Measurements from ENCODE around the gene FOSB.

The FOSB gene

DNA sequence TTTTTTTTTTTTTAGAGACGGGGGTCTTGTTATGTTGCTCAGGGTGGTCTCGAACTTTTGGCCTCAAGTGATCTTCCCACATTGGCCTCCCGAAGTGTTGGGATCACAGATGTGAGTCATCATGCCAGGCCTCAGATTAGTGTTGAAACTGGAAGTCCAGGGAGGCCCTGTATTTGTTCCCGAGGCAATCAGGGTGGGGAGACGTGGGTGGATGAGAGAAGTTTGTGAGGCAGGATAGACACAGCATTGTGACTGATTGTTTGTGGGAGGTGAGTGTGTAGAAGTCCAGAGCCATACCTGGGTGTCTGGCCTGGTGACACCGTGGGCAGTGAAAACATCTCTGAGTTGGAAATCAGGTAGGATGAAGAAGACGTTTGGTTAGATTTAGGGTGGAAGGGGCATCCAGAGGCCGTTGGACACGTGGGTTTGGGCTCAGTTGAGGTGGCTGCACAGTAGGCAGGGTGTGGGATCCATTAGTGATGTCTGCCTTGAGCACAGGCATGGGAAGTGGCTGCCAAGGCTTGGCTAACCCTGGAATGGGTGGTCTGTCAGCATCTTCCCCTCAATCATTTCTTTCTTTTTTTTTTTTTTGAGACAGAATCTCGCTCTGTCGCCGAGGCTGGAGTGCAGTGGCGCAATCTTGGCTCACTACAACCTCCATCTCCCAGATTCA lies 16.6 kb downstream of the FOSB start:
- no peak for DNase-seq (ENCODE audit: low read depth in 2 of 2)

DNA sequence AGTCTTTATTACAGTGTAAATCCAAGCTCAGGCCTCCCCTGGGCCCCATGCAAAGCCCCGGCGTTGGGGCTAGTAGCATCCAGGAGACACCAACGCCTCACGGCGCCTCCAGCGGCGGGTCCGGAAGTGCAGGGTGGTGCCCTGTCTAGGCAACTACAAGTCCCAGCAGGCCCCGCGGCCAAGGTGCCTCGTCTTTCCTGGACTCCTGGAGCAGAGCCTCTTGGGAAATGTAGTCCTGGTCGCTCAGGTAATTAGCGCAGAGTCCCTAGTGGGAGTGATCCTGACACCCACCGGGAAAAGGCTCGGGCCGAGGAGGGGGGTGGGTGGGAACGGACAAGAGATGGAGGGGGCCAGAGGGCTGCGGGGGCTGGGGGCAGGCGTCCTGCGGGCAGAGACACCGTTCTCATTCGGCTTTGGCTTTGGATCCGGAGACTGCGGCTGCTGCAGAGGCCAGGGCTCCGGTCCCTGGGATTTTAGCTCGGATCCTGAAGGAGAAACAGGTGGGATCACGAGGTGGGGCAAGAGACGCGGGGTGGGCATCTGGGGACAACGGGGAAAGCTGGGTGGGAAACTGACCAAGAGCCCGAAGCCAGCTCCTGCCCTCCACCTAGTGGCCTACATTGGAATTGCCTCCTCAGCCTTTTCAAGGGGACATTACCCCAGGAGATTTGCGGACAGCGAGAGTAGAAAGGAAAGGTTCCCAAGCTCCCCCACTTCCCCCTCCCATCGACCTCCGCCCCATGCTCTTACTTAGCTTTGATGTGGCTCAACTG lies 17.7 kb downstream of the FOSB start:
- DNase-seq (ENCODE audit: low read depth in 2 of 2) = peak; percentile 92 to 96

DNA sequence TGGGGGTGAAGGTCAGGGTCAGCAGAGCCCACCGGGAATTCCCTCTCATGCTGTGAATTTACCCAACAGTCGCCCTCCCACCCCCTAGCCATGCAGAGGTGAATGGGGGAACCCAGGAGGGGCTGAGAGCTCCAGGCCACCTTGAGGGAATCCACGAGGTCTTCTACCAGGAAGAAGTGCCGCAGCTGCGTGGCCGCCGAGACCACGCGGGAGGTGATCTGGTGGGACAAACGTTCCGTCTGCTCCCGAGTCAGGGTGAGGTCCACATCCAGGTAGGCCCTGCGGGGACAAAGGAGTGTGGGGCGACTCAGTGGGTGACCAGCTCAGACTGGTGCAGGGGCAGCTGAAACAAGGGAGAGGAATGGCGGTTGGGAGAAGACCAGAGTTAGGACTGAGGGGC lies 20.9 kb downstream of the FOSB start:
- DNase-seq (ENCODE audit: low read depth in 2 of 2) = no peak

DNA sequence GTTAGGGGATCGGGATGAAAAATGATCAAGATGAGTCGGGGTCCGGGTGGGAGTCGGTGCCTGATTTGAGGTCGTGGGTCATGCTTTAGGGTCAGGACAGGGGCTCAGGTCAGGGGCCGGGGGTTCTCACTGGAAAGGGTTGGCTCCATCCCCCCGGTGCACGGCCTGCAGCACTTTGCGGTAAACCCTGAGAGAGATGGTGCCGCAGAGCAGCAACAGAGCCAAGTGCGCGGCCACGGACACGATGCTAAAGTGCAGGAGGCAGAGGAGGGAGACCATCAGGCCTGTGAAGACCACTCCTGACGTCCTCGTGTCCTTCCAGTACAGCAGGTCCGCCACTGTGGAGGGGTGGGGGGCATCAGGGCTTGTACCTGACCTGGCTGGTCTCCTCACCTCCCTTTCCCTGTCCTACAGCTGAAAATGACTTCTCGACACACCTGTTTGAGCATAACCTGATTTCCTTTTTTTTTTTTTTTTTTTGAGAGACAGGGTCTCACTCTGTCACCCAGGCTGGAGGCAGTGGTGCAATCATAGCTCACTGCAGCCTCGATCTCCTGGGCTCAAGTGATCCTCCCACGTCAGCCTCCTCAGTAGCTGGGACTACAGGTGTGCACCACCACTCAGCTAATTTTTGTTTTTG lies 21.5 kb downstream of the FOSB start:
- DNase-seq (ENCODE audit: low read depth in 2 of 2) = no peak

- DNase-seq (ENCODE audit: low read depth in 2 of 2) = no peak
Observed at GRCh38 chr19:45492137-45492626, 24.4 kb downstream of the FOSB start.

DNA sequence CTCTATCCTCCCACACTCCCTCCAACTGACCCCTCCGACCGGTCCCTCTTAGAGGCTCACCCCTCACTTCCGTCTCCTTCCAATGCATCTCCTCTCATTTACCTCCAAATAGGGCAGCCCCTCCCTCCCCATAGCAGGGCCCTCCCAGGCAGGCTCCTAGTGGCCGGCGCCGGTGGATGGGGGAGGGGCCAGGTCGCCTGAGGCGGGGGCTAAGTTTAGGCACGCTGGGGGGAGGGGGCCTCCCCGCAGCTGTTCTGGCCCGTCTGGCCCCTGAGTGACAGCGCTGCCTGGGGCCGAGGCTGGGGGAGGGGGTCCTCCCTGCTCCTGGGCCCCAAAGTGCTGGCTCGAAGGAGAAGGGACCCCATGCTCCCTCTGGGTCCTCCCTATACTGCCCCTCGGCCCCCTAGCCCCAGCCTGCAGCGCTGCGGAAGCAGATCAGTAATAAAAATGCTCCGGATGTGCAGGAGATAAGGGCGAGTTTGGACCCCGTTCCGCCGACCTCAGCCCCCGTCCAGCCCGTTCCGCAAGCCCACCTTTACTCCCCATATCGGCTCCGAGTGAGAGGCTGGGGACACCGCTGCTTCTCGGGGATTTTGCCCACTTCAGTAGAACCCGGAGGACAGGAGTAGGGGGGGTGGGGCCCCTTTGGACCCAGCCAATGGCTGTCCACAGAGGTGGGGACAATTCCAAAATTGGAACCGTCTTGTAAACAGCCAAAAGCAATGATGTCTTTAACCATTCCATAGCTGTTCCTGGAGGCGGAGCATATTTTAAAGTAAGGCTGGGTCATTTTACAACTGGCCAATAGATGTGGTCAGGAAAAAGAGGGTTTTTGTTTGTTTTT lies 25.1 kb downstream of the FOSB start:
- no peak for DNase-seq (ENCODE audit: low read depth in 2 of 2)

- no peak for DNase-seq (ENCODE audit: low read depth in 2 of 2)
Observed at GRCh38 chr19:45494261-45494916, 26.6 kb downstream of the FOSB start.

DNA sequence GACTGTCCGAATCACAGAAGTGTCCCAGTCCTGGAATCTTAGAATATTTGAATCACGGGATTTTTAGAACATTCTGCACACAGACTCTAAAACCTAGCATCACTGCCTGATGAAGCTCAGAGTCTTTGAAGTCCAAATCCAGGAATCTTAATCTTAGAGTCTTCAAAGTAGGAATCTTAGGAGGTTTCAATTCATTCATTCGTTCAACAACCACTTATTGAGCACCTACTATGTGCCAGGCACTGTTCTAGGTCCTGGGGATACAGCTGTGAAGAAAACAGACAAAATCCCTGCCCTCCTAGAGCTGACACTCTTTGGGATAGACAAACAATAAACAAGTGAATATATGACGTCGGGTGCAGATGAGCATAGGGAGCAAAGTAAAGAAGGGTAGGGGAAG lies 27.4 kb downstream of the FOSB start:
- DNase-seq (ENCODE audit: low read depth in 2 of 2) = no peak

- no peak for DNase-seq (ENCODE audit: low read depth in 2 of 2)
Observed at GRCh38 chr19:45496349-45496953, 28.7 kb downstream of the FOSB start.

GRCh38 chr19:45497791-45498190 lies 30.0 kb downstream of the FOSB start:
- DNase-seq (ENCODE audit: low read depth in 2 of 2) = no peak

DNA sequence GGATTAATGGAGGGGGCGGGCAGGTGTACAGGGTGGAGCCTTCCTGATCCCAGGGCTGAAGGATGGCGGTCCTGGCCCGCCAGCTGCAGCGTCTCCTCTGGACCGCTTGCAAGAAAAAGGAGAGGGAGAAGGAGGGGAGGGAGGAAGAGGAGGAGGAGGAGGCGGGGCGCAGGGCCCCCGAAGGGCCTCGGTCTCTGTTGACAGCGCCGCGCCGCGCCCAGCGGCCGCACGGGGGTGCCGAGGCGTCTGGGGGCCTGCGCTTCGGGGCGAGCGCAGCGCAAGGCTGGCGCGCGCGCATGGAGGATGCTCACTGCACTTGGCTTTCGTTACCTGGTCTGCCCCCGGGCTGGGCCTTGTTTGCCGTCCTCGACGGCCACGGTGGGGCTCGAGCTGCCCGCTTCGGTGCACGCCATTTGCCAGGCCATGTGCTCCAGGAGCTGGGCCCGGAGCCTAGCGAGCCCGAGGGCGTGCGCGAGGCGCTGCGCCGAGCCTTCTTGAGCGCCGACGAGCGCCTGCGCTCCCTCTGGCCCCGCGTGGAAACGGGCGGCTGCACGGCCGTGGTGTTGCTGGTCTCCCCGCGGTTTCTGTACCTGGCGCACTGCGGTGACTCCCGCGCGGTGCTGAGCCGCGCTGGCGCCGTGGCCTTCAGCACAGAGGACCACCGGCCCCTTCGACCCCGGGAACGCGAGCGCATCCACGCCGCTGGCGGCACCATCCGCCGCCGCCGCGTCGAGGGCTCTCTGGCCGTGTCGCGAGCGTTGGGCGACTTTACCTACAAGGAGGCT lies 30.8 kb downstream of the FOSB start, which contains the start of gene PPM1N:
Gene PPM1N, plus strand, starts transcription at position 33 of the 785 bp plus-strand sequence. Its CDS starts 30 bp downstream, at position 63.
- peak in 1 of 2 donors; percentile 49 for DNase-seq (ENCODE audit: low read depth in 2 of 2)

DNA sequence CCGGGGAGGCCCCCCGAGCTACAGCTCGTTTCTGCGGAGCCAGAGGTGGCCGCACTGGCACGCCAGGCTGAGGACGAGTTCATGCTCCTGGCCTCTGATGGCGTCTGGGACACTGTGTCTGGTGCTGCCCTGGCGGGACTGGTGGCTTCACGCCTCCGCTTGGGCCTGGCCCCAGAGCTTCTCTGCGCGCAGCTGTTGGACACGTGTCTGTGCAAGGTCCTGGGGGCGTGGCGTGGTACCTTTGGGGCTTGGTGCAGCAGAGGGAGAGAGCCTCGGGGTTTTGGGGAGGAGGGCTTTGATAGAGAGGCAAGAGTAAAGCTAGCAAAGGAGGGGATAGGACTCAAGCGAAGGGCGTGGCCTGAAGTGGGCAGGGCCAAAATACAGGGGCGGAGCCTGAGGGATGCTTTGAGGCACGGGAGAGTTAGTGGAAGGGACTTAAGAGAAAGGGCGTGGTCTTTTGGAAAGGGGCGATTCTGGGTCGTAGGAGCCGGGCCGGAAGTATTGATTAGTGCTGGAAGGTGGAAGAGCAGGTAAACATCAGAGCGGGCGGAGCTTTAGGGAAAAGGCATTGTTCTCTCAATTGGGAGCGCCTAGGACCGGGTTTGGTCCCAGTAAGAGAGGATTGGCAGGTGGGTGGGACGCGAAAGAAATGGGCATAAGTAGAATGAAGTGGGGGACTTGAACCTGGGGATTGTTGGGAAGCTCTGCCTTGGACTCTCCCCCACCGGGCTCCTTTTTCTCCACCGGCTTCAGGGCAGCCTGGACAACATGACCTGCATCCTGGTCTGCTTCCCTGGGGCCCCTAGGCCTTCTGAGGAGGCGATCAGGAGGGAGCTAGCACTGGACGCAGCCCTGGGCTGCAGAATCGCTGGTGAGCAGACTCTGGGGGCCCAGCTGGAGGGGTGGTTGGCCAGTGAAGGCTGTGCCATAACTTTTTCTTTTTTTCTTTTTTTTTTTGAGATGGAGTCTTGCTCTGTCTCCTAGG lies 31.7 kb downstream of the FOSB start:
- no peak for DNase-seq (ENCODE audit: low read depth in 2 of 2)

- DNase-seq (ENCODE audit: low read depth in 2 of 2) = no peak
Observed at GRCh38 chr19:45500918-45501729, 33.3 kb downstream of the FOSB start.

GRCh38 chr19:45501730-45502014 lies 33.9 kb downstream of the FOSB start:
- no peak for DNase-seq (ENCODE audit: low read depth in 2 of 2)

DNA sequence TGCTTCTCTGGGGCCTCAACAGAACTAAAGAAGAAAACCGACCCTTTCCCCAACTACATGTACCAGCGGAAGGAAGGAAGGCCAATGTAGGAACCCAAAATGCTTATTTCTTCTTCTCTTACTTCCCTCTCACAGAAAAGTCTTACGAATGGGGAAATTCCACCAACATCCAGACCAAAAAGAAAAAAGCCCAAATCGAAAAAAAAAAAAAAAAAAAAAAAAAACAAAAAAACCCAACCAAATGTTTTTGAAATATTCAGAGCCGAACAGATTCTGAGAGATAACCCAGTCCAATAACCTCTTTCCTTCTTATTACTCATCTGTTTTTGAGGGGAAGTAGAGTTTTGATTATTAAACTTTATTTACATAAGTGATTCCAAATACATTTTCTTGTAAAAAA lies 34.3 kb downstream of the FOSB start:
- DNase-seq (ENCODE audit: low read depth in 2 of 2) = no peak

- DNase-seq (ENCODE audit: low read depth in 2 of 2) = no peak
Observed at GRCh38 chr19:45503909-45504308, 36.1 kb downstream of the FOSB start.

GRCh38 chr19:45505151-45505995 lies 37.6 kb downstream of the FOSB start:
- no peak for DNase-seq (ENCODE audit: low read depth in 2 of 2)

All from activated CD8-positive, alpha-beta memory T cell treated with anti-CD3 and anti-CD28 coated beads for 4 hours (primary cell).